H1 (cell line): Measurements from ENCODE around the gene MFAP4. TPM values are rescaled to one million over a fixed set of nuclear protein-coding genes. Genes with fewer than 3 reads are reported as not detected.

Experiments
- CTCF ChIA-PET: fragments of 300-600 bp; sonication (Branson Sonifier 250); formaldehyde crosslinking; loops from one replicate; lab custom pipeline; 2021; ENCODE audit not compliant: partially characterized antibody; lab: Charles Lee
- POLR2A ChIA-PET: fragments of 300-600 bp; sonication (Branson Sonifier 250); formaldehyde crosslinking; loops from one replicate; lab custom pipeline; 2021; ENCODE audit warnings: inconsistent platforms; ENCODE audit not compliant: partially characterized antibody; lab: Charles Lee
- DNase-seq, 2 experiments: peaks; one replicate each; pipeline versions ENCODE4 v3.0.0 to v3.0.0-alpha.2; 2010 to 2022; ENCODE audit warnings: low spot score in 2 of 2, low read depth in 1 of 2, mixed read lengths in 1 of 2
- FAIRE-seq: peaks from 2 replicates; lab custom pipeline; 2011; peaks lifted over from hg19 to GRCh38; lab: Jason Lieb, UNC
- H2AFZ ChIP-seq: 2 replicates; pipeline ENCODE4 v1.8.1; 2012; ENCODE audit warnings: low read length, inconsistent platforms
- H2AK5ac ChIP-seq: 2 replicates; pipeline ENCODE4 v1.6.1; 2013; ENCODE audit warnings: low read depth, low read length
- H2BK120ac ChIP-seq: replicated peaks from 2 replicates; pipeline ENCODE3; 2013; ENCODE audit warnings: low read depth, low read length, inconsistent platforms
- H2BK12ac ChIP-seq: 2 replicates; pipeline ENCODE4 v1.6.1; 2013; ENCODE audit warnings: low read depth, low read length
- H2BK15ac ChIP-seq: 2 replicates; pipeline ENCODE4 v1.6.1; 2013; ENCODE audit warnings: low read length
- H2BK20ac ChIP-seq: 2 replicates; pipeline ENCODE4 v1.6.1; 2013; ENCODE audit warnings: low read length
- H2BK5ac ChIP-seq: 2 replicates; pipeline ENCODE4 v1.6.1; 2013; ENCODE audit warnings: low read depth, low read length
- H3K14ac ChIP-seq: 2 replicates; pipeline ENCODE4 v1.6.1; 2013; ENCODE audit warnings: inconsistent platforms; ENCODE audit not compliant: insufficient read length
- H3K18ac ChIP-seq: 2 replicates; pipeline ENCODE4 v1.6.1; 2013; ENCODE audit warnings: low read length; ENCODE audit errors: extremely low read depth
- H3K23ac ChIP-seq: 2 replicates; pipeline ENCODE4 v1.6.1; 2013; ENCODE audit warnings: inconsistent platforms; ENCODE audit not compliant: insufficient read length
- H3K23me2 ChIP-seq: 2 replicates; pipeline ENCODE4 v1.6.1; 2013; ENCODE audit warnings: low read depth, low read length
- H3K27ac ChIP-seq: 2 replicates; pipeline ENCODE4 v1.6.1; 2011; ENCODE audit warnings: low read depth, low read length, inconsistent platforms
- H3K27me3 ChIP-seq, 4 experiments: replicated peaks in 1 of 4; 1 replicate in 1 of 4; 2 replicates in 3 of 4; pipeline versions ENCODE4 v1.6.1 to v1.8.1; 2011 to 2013; ENCODE audit warnings: low read length in 3 of 4, mild to moderate bottlenecking in 3 of 4, inconsistent platforms in 2 of 4, mixed read lengths in 2 of 4, moderate library complexity in 1 of 4; ENCODE audit not compliant: control insufficient read depth in 3 of 4, insufficient read depth in 3 of 4; ENCODE audit errors: extremely low read depth in 1 of 4
- H3K36me3 ChIP-seq, 4 experiments: 2 replicates each; pipeline versions ENCODE4 v1.6.1 to v1.8.1; 2011 to 2013; ENCODE audit warnings: mild to moderate bottlenecking in 4 of 4, low read length in 3 of 4, moderate library complexity in 2 of 4, control low read depth in 1 of 4, inconsistent platforms in 1 of 4; ENCODE audit not compliant: insufficient read depth in 4 of 4, control insufficient read depth in 2 of 4
- H3K4ac ChIP-seq: replicated peaks from 2 replicates; pipeline ENCODE3; 2013; ENCODE audit warnings: low read length, low read depth, mixed read lengths, inconsistent platforms; ENCODE audit not compliant: insufficient read length
- H3K4me1 ChIP-seq, 4 experiments: replicated peaks in 1 of 4; 1 replicate in 1 of 4; 2 replicates in 3 of 4; pipeline versions ENCODE4 v1.6.1 to v1.8.1; 2011 to 2013; ENCODE audit warnings: low read length in 3 of 4, inconsistent platforms in 2 of 4, mixed read lengths in 1 of 4; ENCODE audit not compliant: insufficient read depth in 4 of 4, control insufficient read depth in 3 of 4
- H3K4me2 ChIP-seq, 2 experiments: 2 replicates each; pipeline versions ENCODE4 v1.6.1 to v1.8.1; 2011 to 2013; ENCODE audit warnings: low read depth in 2 of 2, low read length in 2 of 2, control low read depth in 1 of 2, inconsistent platforms in 1 of 2, mild to moderate bottlenecking in 1 of 2; ENCODE audit not compliant: insufficient read depth in 1 of 2
- H3K4me3 ChIP-seq, 4 experiments: fragments of 200-600, 300-600 bp in 1 of 4; sonication (generic), shearing (Covaris generic), sonication (Bioruptor Twin) in 1 of 4; 2 replicates each; pipeline versions ENCODE4 v1.5.1 to v1.8.1; 2011 to 2016; ENCODE audit warnings: low read length in 4 of 4, low read depth in 3 of 4, control low read depth in 2 of 4, inconsistent platforms in 2 of 4, mild to moderate bottlenecking in 2 of 4, mixed read lengths in 1 of 4, moderate library complexity in 1 of 4; ENCODE audit not compliant: insufficient read depth in 2 of 4; ENCODE audit errors: extremely low read depth in 1 of 4
- H3K56ac ChIP-seq: replicated peaks from 2 replicates; pipeline ENCODE3; 2013; ENCODE audit warnings: low read depth, mild to moderate bottlenecking, mixed read lengths, low read length, inconsistent platforms; ENCODE audit not compliant: insufficient read length
- H3K79me1 ChIP-seq: 2 replicates; pipeline ENCODE4 v1.6.1; 2013; ENCODE audit warnings: low read depth, low read length, control low read depth
- H3K79me2 ChIP-seq, 2 experiments: 2 replicates each; pipeline versions ENCODE4 v1.6.1 to v1.8.1; 2012 to 2013; ENCODE audit warnings: low read length in 2 of 2, mild to moderate bottlenecking in 2 of 2, inconsistent platforms in 1 of 2; ENCODE audit not compliant: insufficient read depth in 2 of 2, control insufficient read depth in 1 of 2
- H3K9ac ChIP-seq, 4 experiments: replicated peaks in 1 of 4; 1 replicate in 1 of 4; 2 replicates in 3 of 4; pipeline versions ENCODE4 v1.6.1 to v1.8.1; 2011 to 2013; ENCODE audit warnings: low read depth in 3 of 4, low read length in 3 of 4, control low read depth in 2 of 4, mild to moderate bottlenecking in 2 of 4, moderate library complexity in 2 of 4, inconsistent platforms in 1 of 4; ENCODE audit errors: extremely low read depth in 1 of 4
- H3K9me3 ChIP-seq, 2 experiments: 2 replicates each; pipeline versions ENCODE4 v1.6.1 to v1.8.1; 2012 to 2013; ENCODE audit warnings: mild to moderate bottlenecking in 2 of 2, moderate library complexity in 2 of 2, control low read depth in 1 of 2, inconsistent platforms in 1 of 2, low read depth in 1 of 2, low read length in 1 of 2, mixed read lengths in 1 of 2; ENCODE audit not compliant: insufficient read depth in 2 of 2
- H4K20me1 ChIP-seq, 2 experiments: replicated peaks in 1 of 2; 2 replicates each; pipeline versions ENCODE3 to v1.8.1; 2011 to 2013; ENCODE audit warnings: inconsistent platforms in 2 of 2, low read length in 2 of 2, mild to moderate bottlenecking in 1 of 2; ENCODE audit not compliant: insufficient read depth in 2 of 2, control insufficient read depth in 1 of 2
- H4K5ac ChIP-seq: 2 replicates; pipeline ENCODE4 v1.6.1; 2013; ENCODE audit warnings: low read length, low read depth, mixed read lengths, inconsistent platforms; ENCODE audit not compliant: insufficient read length
- H4K8ac ChIP-seq: 2 replicates; pipeline ENCODE4 v1.8.0; 2013; ENCODE audit warnings: mild to moderate bottlenecking, moderate library complexity, low read length, inconsistent platforms; ENCODE audit not compliant: insufficient read depth; ENCODE audit errors: extremely low read depth
- H4K91ac ChIP-seq: replicated peaks from 2 replicates; pipeline ENCODE3; 2013; ENCODE audit warnings: low read length, mixed read lengths, inconsistent platforms; ENCODE audit not compliant: insufficient read length
- CEBPB ChIP-seq: IDR thresholded peaks from 2 replicates; pipeline ENCODE4 v1.6.1; 2012; ENCODE audit warnings: low read depth, low read length
- EZH2 ChIP-seq: fragments of 200-600 bp; sonication (generic); IDR thresholded peaks from 2 replicates; pipeline ENCODE4 v1.7.1; 2012; ENCODE audit warnings: low read depth, mild to moderate bottlenecking, moderate library complexity, low read length, inconsistent platforms; ENCODE audit not compliant: severe bottlenecking
- HDAC2 ChIP-seq, 2 experiments: fragments of 300-600 bp in 1 of 2; sonication (generic) in 1 of 2; IDR thresholded peaks; 2 replicates each; pipeline ENCODE4 v1.6.1; 2011 to 2012; ENCODE audit warnings: low read depth in 2 of 2, low read length in 2 of 2, mild to moderate bottlenecking in 2 of 2, moderate library complexity in 2 of 2, borderline replicate concordance in 1 of 2, inconsistent platforms in 1 of 2
- JUND ChIP-seq: IDR thresholded peaks from 2 replicates; pipeline ENCODE4 v1.6.1; 2011; ENCODE audit warnings: mild to moderate bottlenecking, improper control_type of control experiment, low read length
- MAFK ChIP-seq: IDR thresholded peaks from 2 replicates; pipeline ENCODE4 v1.6.1; 2012; ENCODE audit warnings: low read depth, mild to moderate bottlenecking, improper control_type of control experiment, low read length
- NRF1 ChIP-seq: IDR thresholded peaks from 2 replicates; pipeline ENCODE4 v1.6.1; 2011; ENCODE audit warnings: mild to moderate bottlenecking, low read depth, low read length, improper control_type of control experiment
- RAD21 ChIP-seq, 2 experiments: IDR thresholded peaks in 1 of 2; conservative IDR thresholded peaks in 1 of 2; 2 replicates each; pipeline ENCODE4 v1.6.1; 2011; ENCODE audit warnings: low read depth in 2 of 2, low read length in 2 of 2, improper control_type of control experiment in 1 of 2, inconsistent platforms in 1 of 2, mild to moderate bottlenecking in 1 of 2, moderate library complexity in 1 of 2
- WGBS, 2 experiments: shearing (Covaris generic) in 1 of 2; methylation state at CpG; one replicate each; pipeline versions ENCODE4 v1.1.6 to v1.1.7; 2013 to 2015; ENCODE audit warnings: low lambda C conversion rate in 2 of 2, mixed read lengths in 2 of 2, inconsistent platforms in 1 of 2, low coverage in 1 of 2, missing lambda C conversion rate in 1 of 2; ENCODE audit not compliant: insufficient replicate concordance in 2 of 2, insufficient coverage in 1 of 2, insufficient read length in 1 of 2; ENCODE audit errors: extremely low coverage in 1 of 2, missing lambda C conversion rate in 1 of 2; 5-methylcytosine and 5-hydroxymethylcytosine counted together
- polyA plus RNA-seq, 7 experiments: library from polyadenylated mRNA; depleted of rRNA in 3 of 7; stranded (reverse) in 5 of 7; unstranded in 2 of 7; fragments of >200 nt in 5 of 7; fragments of 200-250 nt in 2 of 7; gene quantifications; 1 replicate in 5 of 7; 2 replicates in 1 of 7; 4 replicates in 1 of 7; pipeline versions ENCODE4 v1.2.1 to v1.2.3, GENCODE V29; 2011 to 2013; ENCODE audit warnings: missing spikeins in 2 of 7, mixed read lengths in 2 of 7
- total RNA-seq: library from RNA; stranded (reverse); fragmentation: NEBNext Ultra II Directional; extraction: Animal tissue kit (Norgen Biotek cat#: 25700); gene quantifications from 2 replicates; pipeline ENCODE4 v1.2.1, GENCODE V29; 2021

The MFAP4 gene
- total and polyA plus RNA-seq, 2 of the 8 experiments (the other 6 are each of a cell fraction or from before 2014, with no cell fraction given), result 3.1 to 3.6 TPM

DNA sequence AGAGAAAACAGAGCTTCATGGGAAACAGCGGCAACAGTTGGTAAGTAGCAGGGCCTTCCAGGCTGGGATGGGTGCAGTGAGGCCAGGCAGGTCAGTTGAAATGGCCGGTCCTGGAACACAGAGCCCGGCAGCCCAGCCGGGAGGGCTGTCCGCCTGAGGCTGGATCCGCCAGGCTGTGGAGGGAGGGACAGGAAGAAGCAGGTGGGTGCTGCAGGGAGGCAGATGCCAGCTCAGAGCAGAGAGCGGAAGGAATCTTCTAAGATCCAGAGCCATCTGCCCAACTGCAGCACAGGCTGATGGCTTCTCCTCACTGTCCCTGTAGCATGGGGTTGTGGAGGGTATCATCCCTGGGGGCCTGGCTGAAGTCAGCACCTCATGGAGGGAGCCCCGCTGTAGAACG lies 24.6 kb upstream of the MFAP4 start:
- no peak overlapping the region for H3K4ac ChIP-seq
- H3K23me2 ChIP-seq, result 0 out of 2 replicates have a peak, but pooled peaks cover 3% of the 10 kb centered on the region
- H3K27me3 ChIP-seq, result peaks cover 0 to 4% (median 0%) of the 10 kb centered on the region in 4 experiments; a peak in 1 of 7 replicates
- H3K9me3 ChIP-seq, result no peaks in the 10 kb centered on the region
- no peak overlapping the region for H3K27ac ChIP-seq
- no peaks in the 10 kb centered on the region for H3K79me1 ChIP-seq
- H2BK5ac ChIP-seq, result no peak overlapping the region
- no peak overlapping the region for H4K8ac ChIP-seq
- H3K56ac ChIP-seq, result no peak overlapping the region
- H2AFZ ChIP-seq, result no peak overlapping the region
- FAIRE-seq (no peak), DNase-seq (no peak)
- H2BK120ac ChIP-seq, result no peak overlapping the region
- H4K20me1 ChIP-seq, result no peaks in the 10 kb centered on the region
- no peak overlapping the region for H4K91ac ChIP-seq
- no peak overlapping the region for H3K23ac ChIP-seq
- no peaks in the 10 kb centered on the region for H3K36me3 ChIP-seq
- H4K5ac ChIP-seq, result no peak overlapping the region
- peak overlapping the region; percentile 66; the same call in 1 of the 2 replicates for H2BK20ac ChIP-seq
- 0 out of 4 replicates have a peak overlapping the region, but pooled peaks of 1 of the 2 experiments have one; percentile 22 for H3K4me2 ChIP-seq
- no peak overlapping the region for H3K4me3 ChIP-seq
- H3K4me1 ChIP-seq, result peaks cover 0 to 13% (median 6%) of the 10 kb centered on the region in 4 experiments; a peak in 4 of 7 replicates
- H3K9ac ChIP-seq, result no peak overlapping the region
- H2BK15ac ChIP-seq, result peak overlapping the region; percentile 55; the same call in 1 of the 2 replicates
- CTCF ChIA-PET, result interaction anchor here (1.0 to 3.5 kb wide), 6 partner anchors 13 to 68 kb away, joined by 3 to 10 read pairs (median 4); partner anchors contain the start of gene B9D1
- H3K79me2 ChIP-seq, result no peaks in the 10 kb centered on the region
- POLR2A ChIA-PET, result interaction anchor here (1.1 kb wide), 2 partner anchors 15 to 18 kb away, joined by 3 read pairs; no protein-coding TSS in a partner anchor
- H2BK12ac ChIP-seq, result 0 out of 2 replicates have a peak overlapping the region, but pooled peaks have one; percentile 44
- H3K14ac ChIP-seq, result no peak overlapping the region
- 73% methylated on average over 8 of the region's 9 CpGs; no CpG with 5 or more reads in 1 of the 2 experiments for WGBS, 2 experiments
- 0 out of 2 replicates have a peak overlapping the region, but pooled peaks have one; percentile 3 for H2AK5ac ChIP-seq
- H3K18ac ChIP-seq, result peak overlapping the region; percentile 15; the same call in 1 of the 2 replicates
- TF ChIP-seq HDAC2 (IDR thresholded peaks at IDR 0.05; ENCODE audit: borderline replicate concordance in 1 of 2, low read depth in 2 of 2, low read length in 2 of 2) (no peak), JUND (no peak), RAD21 (IDR thresholded peaks at IDR 0.05 in 1 of 2, conservative IDR thresholded peaks at IDR 0.05 in 1 of 2; ENCODE audit: low read depth in 2 of 2, low read length in 2 of 2) (no peak), NRF1 (no peak), MAFK (no peak), CEBPB (no peak), EZH2 (no peak)
